ENCODE measurements around the gene TXLNA. TPM values are rescaled to one million over a fixed set of nuclear protein-coding genes. Genes with fewer than 3 reads are reported as not detected.
"Not testable (repeated sequence)": the region's sequence is repeated elsewhere in the genome, so short reads cannot be mapped to it uniquely, and the experiment has no call there.

The TXLNA gene
- 33.7 TPM for polyA plus RNA-seq
- long read RNA-seq, donor 1, full-length matches to known transcripts, result 3 of 3 reads
- long read RNA-seq, donor 1, partial matches to known transcripts, result 0 of 3 reads
- long read RNA-seq, donor 1, other reads (novel, unspliced or antisense), result 0 of 3 reads
- long read RNA-seq, donor 2, full-length matches to known transcripts, result 5 of 10 reads
- long read RNA-seq, donor 2, partial matches to known transcripts, result 5 of 10 reads
- long read RNA-seq, donor 2, other reads (novel, unspliced or antisense), result 0 of 10 reads
- long read RNA-seq, donor 3, result 0 reads
- long read RNA-seq, donor 4, full-length matches to known transcripts, result 2 of 2 reads
- long read RNA-seq, donor 4, partial matches to known transcripts, result 0 of 2 reads
- long read RNA-seq, donor 4, other reads (novel, unspliced or antisense), result 0 of 2 reads
- long read RNA-seq, donor 5, full-length matches to known transcripts, result 3 of 3 reads
- long read RNA-seq, donor 5, partial matches to known transcripts, result 0 of 3 reads
- long read RNA-seq, donor 5, other reads (novel, unspliced or antisense), result 0 of 3 reads
- long read RNA-seq, donor 6, full-length matches to known transcripts, result 4 of 4 reads
- long read RNA-seq, donor 6, partial matches to known transcripts, result 0 of 4 reads
- long read RNA-seq, donor 6, other reads (novel, unspliced or antisense), result 0 of 4 reads
- long read RNA-seq, donor 7, result 0 reads
- long read RNA-seq, donor 8, full-length matches to known transcripts, result 3 of 3 reads
- long read RNA-seq, donor 8, partial matches to known transcripts, result 0 of 3 reads
- long read RNA-seq, donor 8, other reads (novel, unspliced or antisense), result 0 of 3 reads
- long read RNA-seq, donor 9, full-length matches to known transcripts, result 4 of 23 reads
- long read RNA-seq, donor 9, partial matches to known transcripts, result 19 of 23 reads
- long read RNA-seq, donor 9, other reads (novel, unspliced or antisense), result 0 of 23 reads
- long read RNA-seq, donor 10, full-length matches to known transcripts, result 2 of 15 reads
- long read RNA-seq, donor 10, partial matches to known transcripts, result 13 of 15 reads
- long read RNA-seq, donor 10, other reads (novel, unspliced or antisense), result 0 of 15 reads
- long read RNA-seq, donor 11, full-length matches to known transcripts, result 3 of 3 reads
- long read RNA-seq, donor 11, partial matches to known transcripts, result 0 of 3 reads
- long read RNA-seq, donor 11, other reads (novel, unspliced or antisense), result 0 of 3 reads

DNA sequence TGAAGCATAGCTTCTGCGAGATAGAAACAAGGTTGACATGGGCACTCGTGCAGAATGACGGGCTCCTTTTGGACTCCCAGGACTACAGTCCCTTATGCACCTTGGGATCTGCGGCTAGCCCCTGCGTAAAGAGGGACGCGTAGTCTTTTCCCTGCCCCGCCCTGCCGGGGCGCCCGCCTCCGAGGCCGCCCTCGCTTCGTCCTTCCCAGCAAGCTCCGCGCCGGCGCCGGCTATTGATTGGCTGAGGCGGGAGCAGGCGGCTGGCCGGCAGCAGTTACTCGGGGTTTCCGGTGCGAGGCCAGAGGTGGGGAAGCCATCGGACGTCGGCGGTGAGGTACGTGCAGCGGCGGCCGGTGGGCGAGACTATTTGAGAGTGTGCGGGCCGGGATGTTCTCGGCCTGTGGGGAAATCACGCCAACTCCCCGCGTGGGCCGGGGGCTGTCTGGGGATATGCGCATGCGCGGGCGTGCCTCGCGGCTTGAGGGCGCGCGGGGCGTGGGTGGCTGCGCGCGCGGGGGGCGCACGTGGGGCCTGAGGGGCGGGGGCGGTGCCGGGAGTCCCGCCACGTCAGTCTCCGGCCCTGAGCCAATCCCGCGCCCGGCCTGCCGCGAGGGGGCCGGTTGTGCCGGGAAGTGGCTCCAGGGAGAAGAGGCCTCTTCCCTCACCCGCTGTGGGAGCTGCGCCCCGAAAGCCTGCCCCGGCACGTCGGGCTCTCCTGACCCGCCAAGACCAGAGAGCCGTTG, at the start of gene TXLNA:
Gene TXLNA, plus strand, starts transcription at position 233 of the 743 bp plus-strand sequence. CDS start 671 bp downstream, outside the sequence.
- no peaks in the 10 kb centered on the region for H3K9me3 ChIP-seq (ENCODE audit: control insufficient read depth, low read depth, low read length)
- H3K4me1 ChIP-seq (ENCODE audit: control insufficient read depth, insufficient read depth, low read length), result peaks cover 21% of the 10 kb centered on the region
- peaks cover 29% of the 10 kb centered on the region for H3K36me3 ChIP-seq (ENCODE audit: control insufficient read depth, insufficient read depth, low read length)
- no peaks in the 10 kb centered on the region for H3K27me3 ChIP-seq (ENCODE audit: control insufficient read depth, insufficient read depth, low read length)
- peak; percentile 91 to 96 for DNase-seq
- H3K27ac ChIP-seq (ENCODE audit: low read length), result peak within 1 kb of the TSS; percentile 95
- WGBS (ENCODE audit: insufficient coverage, low lambda C conversion rate), result no CpG with 5 or more reads among the region's 79 CpGs
- H3K4me3 ChIP-seq (ENCODE audit: low read length), result peak within 1 kb of the TSS; percentile 85

GRCh38 chr1:32133950-32134280, 45.6 kb upstream of the TXLNA start:
- H3K36me3 ChIP-seq (ENCODE audit: control insufficient read depth, insufficient read depth, low read length); H3K4me3 ChIP-seq (ENCODE audit: low read length); H3K27ac ChIP-seq (ENCODE audit: low read length); H3K27me3 ChIP-seq (ENCODE audit: control insufficient read depth, insufficient read depth, low read length); H3K9me3 ChIP-seq (ENCODE audit: control insufficient read depth, low read depth, low read length); DNase-seq; H3K4me1 ChIP-seq (ENCODE audit: control insufficient read depth, insufficient read depth, low read length): not testable (repeated sequence)
- WGBS (ENCODE audit: insufficient coverage, low lambda C conversion rate), result no CpG with 5 or more reads among the region's 9 CpGs

DNA sequence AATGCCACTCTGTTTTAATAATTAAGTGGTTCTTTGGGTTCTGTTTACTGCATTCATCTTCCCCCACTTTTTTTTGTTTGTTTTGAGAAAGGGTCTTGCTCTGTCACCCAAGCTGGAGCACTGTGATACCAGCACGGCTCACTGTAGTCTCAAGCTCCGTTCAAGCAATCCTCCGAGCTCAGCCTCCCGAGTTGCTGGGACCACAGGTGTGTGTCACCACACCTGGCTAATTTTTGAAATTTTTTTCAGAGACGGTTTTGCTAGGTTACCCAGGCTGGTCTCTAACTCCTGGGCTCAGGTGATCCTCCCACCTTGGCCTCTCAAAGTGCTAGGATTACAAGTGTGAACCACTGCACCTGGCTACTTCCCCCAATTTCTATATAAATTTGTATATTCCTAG, 42.4 kb upstream of the TXLNA start:
- Histone ChIP-seq H3K27me3 (ENCODE audit: control insufficient read depth, insufficient read depth, low read length) (no peaks in the 10 kb centered on the region), H3K4me1 (ENCODE audit: control insufficient read depth, insufficient read depth, low read length) (no peaks in the 10 kb centered on the region), H3K9me3 (ENCODE audit: control insufficient read depth, low read depth, low read length) (no peaks in the 10 kb centered on the region), H3K27ac (ENCODE audit: low read length) (no peak overlapping the region), H3K4me3 (ENCODE audit: low read length) (no peak overlapping the region), H3K36me3 (ENCODE audit: control insufficient read depth, insufficient read depth, low read length) (no peaks in the 10 kb centered on the region)
- WGBS (ENCODE audit: insufficient coverage, low lambda C conversion rate), result no CpG with 5 or more reads among the region's 5 CpGs
- DNase-seq, result no peak

DNA sequence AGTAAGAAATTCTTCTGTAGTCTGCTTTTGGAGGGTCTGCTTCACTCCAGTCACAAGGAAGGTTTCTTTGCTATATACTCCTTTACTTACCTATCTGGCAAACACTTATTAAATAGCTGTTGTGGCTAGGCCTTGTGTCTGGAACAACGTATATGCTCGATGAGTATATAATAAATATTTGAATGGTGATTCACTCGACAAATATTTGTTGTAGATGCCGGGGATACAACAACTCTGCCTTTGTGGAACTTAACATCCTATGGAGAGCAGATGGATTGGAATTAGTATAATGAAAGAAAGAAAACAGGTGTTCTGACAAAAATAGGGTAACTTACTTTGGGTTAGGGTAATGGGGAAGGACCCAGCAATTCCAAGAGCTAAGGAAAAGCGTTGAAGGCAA, 40.5 kb upstream of the TXLNA start:
- H3K36me3 ChIP-seq (ENCODE audit: control insufficient read depth, insufficient read depth, low read length), result no peaks in the 10 kb centered on the region
- no peak overlapping the region for H3K4me3 ChIP-seq (ENCODE audit: low read length)
- peaks cover 3% of the 10 kb centered on the region for H3K4me1 ChIP-seq (ENCODE audit: control insufficient read depth, insufficient read depth, low read length)
- H3K27me3 ChIP-seq (ENCODE audit: control insufficient read depth, insufficient read depth, low read length), result no peaks in the 10 kb centered on the region
- no peak for DNase-seq
- no peaks in the 10 kb centered on the region for H3K9me3 ChIP-seq (ENCODE audit: control insufficient read depth, low read depth, low read length)
- WGBS (ENCODE audit: insufficient coverage, low lambda C conversion rate), result 34% methylated on average over 5 of the region's 5 CpGs
- no peak overlapping the region for H3K27ac ChIP-seq (ENCODE audit: low read length)

GRCh38 chr1:32142446-32143301, 36.8 kb upstream of the TXLNA start:
- peaks cover 8% of the 10 kb centered on the region for H3K9me3 ChIP-seq (ENCODE audit: control insufficient read depth, low read depth, low read length)
- peaks cover 3% of the 10 kb centered on the region for H3K4me1 ChIP-seq (ENCODE audit: control insufficient read depth, insufficient read depth, low read length)
- WGBS (ENCODE audit: insufficient coverage, low lambda C conversion rate), result 30% methylated on average over 2 of the region's 6 CpGs
- no peak overlapping the region for H3K4me3 ChIP-seq (ENCODE audit: low read length)
- DNase-seq, result peak; percentile 61 to 77
- H3K27me3 ChIP-seq (ENCODE audit: control insufficient read depth, insufficient read depth, low read length), result no peaks in the 10 kb centered on the region
- peaks cover 2% of the 10 kb centered on the region for H3K36me3 ChIP-seq (ENCODE audit: control insufficient read depth, insufficient read depth, low read length)
- H3K27ac ChIP-seq (ENCODE audit: low read length), result peak overlapping the region; percentile 20

- WGBS (ENCODE audit: insufficient coverage, low lambda C conversion rate), result no CpG with 5 or more reads among the region's 4 CpGs
These were observed 36.2 kb upstream of the TXLNA start for GRCh38 chr1:32143302-32143695.

GRCh38 chr1:32144033-32144432, 35.4 kb upstream of the TXLNA start:
- no peaks in the 10 kb centered on the region for H3K27me3 ChIP-seq (ENCODE audit: control insufficient read depth, insufficient read depth, low read length)
- H3K27ac ChIP-seq (ENCODE audit: low read length), result no peak overlapping the region
- peaks cover 18% of the 10 kb centered on the region for H3K9me3 ChIP-seq (ENCODE audit: control insufficient read depth, low read depth, low read length)
- H3K4me1 ChIP-seq (ENCODE audit: control insufficient read depth, insufficient read depth, low read length), result peaks cover 3% of the 10 kb centered on the region
- H3K4me3 ChIP-seq (ENCODE audit: low read length), result no peak overlapping the region
- DNase-seq, result no peak
- WGBS (ENCODE audit: insufficient coverage, low lambda C conversion rate), result 90% methylated on average over 3 of the region's 3 CpGs
- H3K36me3 ChIP-seq (ENCODE audit: control insufficient read depth, insufficient read depth, low read length), result peaks cover 2% of the 10 kb centered on the region

More at GRCh38 chr1:32143302-32143695, 36.2 kb upstream of the TXLNA start:
- H3K4me1 ChIP-seq (ENCODE audit: control insufficient read depth, insufficient read depth, low read length); H3K27me3 ChIP-seq (ENCODE audit: control insufficient read depth, insufficient read depth, low read length); H3K36me3 ChIP-seq (ENCODE audit: control insufficient read depth, insufficient read depth, low read length); DNase-seq; H3K27ac ChIP-seq (ENCODE audit: low read length); H3K4me3 ChIP-seq (ENCODE audit: low read length): not testable (repeated sequence)
- H3K9me3 ChIP-seq (ENCODE audit: control insufficient read depth, low read depth, low read length), result peaks cover 12% of the 10 kb centered on the region

DNA sequence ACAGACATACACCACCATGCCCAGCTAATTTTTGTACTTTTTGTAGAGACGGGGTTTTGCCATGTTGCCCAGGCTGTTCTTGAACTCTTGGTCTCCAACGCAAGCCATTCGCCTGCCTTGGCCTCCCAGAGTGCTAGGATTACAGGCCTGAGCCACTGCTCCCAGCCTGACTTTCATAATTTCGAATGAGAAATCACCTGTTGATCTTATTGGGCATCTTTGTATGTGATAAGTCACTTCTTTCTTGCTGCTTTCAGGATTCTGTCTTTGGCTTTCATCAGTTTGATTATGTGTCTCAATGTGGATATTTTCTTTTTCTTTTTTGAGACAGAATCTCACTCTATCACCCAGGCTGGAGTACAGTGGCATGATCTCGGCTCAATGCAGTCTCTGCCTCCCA, 31.7 kb upstream of the TXLNA start:
- peaks cover 18% of the 10 kb centered on the region for H3K9me3 ChIP-seq (ENCODE audit: control insufficient read depth, low read depth, low read length)
- not testable (repeated sequence) for H3K4me3 ChIP-seq (ENCODE audit: low read length); H3K36me3 ChIP-seq (ENCODE audit: control insufficient read depth, insufficient read depth, low read length); H3K27me3 ChIP-seq (ENCODE audit: control insufficient read depth, insufficient read depth, low read length); H3K27ac ChIP-seq (ENCODE audit: low read length); H3K4me1 ChIP-seq (ENCODE audit: control insufficient read depth, insufficient read depth, low read length); DNase-seq
- WGBS (ENCODE audit: insufficient coverage, low lambda C conversion rate), result 100% methylated on average over 2 of the region's 5 CpGs

DNA sequence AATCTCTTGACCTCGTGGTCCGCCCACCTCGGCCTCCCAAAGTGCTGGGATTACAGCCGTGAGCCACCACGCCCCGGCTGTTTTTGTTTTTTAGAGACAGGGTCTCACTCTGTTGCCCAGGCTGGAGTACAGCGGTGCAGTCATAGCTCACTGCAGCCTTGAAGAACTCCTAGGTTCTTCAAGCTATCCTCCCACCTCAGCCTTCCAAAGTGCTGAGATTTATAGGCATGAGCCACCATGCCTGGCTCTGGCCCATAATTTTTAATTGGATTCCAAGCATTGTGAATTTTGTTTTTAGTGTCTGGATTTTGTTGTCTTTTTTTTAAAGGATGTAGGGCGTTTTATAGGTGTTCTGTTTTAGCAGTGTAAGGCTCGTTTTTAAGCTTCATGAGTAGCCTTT, 28.6 kb upstream of the TXLNA start:
- Histone ChIP-seq H3K4me1 (ENCODE audit: control insufficient read depth, insufficient read depth, low read length) (no peaks in the 10 kb centered on the region), H3K4me3 (ENCODE audit: low read length) (no peak overlapping the region), H3K27ac (ENCODE audit: low read length) (no peak overlapping the region), H3K36me3 (ENCODE audit: control insufficient read depth, insufficient read depth, low read length) (peaks cover 8% of the 10 kb centered on the region), H3K27me3 (ENCODE audit: control insufficient read depth, insufficient read depth, low read length) (no peaks in the 10 kb centered on the region), H3K9me3 (ENCODE audit: control insufficient read depth, low read depth, low read length) (peaks cover 18% of the 10 kb centered on the region)
- no peak for DNase-seq
- 100% methylated on average over 1 of the region's 9 CpGs for WGBS (ENCODE audit: insufficient coverage, low lambda C conversion rate)
